Astrocyte (in vitro differentiated cells and primary cell): ENCODE measurements around the gene UCN2.

Source experiments
- EZH2 ChIP-seq: IDR thresholded peaks from 2 replicates; pipeline ENCODE4 v1.6.1; 2012; ENCODE audit warnings: mild to moderate bottlenecking, low read length, inconsistent platforms; ENCODE audit not compliant: insufficient read depth
- TF ChIP-seq, protein P1 (sequence below): IDR thresholded peaks from 2 replicates; pipeline ENCODE4 v1.5.1; 2011; ENCODE audit warnings: low read depth, mild to moderate bottlenecking, inconsistent platforms, low read length, moderate library complexity; ENCODE audit not compliant: insufficient read depth

DNA sequence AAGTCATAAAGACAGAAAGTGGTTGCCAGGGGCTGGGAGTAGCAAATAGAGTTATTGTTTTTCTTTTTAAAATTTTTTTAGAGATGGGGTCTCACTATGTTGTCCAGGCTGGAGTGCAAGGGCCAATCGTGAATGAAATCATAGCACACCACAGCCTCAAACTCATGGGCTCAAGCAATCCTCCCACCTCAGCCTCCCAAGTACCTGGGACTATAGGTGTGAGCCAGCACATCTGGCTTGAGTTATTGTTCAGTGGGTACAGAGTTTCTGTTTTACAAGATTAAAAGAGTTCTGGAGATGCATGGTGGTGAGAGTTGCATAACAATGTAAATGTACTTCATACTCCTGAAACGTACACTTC lies 30.6 kb downstream of the UCN2 start:
- TF ChIP-seq, protein P1, sequence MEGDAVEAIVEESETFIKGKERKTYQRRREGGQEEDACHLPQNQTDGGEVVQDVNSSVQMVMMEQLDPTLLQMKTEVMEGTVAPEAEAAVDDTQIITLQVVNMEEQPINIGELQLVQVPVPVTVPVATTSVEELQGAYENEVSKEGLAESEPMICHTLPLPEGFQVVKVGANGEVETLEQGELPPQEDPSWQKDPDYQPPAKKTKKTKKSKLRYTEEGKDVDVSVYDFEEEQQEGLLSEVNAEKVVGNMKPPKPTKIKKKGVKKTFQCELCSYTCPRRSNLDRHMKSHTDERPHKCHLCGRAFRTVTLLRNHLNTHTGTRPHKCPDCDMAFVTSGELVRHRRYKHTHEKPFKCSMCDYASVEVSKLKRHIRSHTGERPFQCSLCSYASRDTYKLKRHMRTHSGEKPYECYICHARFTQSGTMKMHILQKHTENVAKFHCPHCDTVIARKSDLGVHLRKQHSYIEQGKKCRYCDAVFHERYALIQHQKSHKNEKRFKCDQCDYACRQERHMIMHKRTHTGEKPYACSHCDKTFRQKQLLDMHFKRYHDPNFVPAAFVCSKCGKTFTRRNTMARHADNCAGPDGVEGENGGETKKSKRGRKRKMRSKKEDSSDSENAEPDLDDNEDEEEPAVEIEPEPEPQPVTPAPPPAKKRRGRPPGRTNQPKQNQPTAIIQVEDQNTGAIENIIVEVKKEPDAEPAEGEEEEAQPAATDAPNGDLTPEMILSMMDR, result no peak
- TF ChIP-seq EZH2, result no peak
